ENCODE data around the gene VIT.
A peak's percentile ranks its signal among the peaks of the same experiment; 100 is the strongest.

VIT gene

GRCh38 chr2:36696533-36696932, at the start of gene VIT:
VIT (plus strand) TSS chr2:36696707; CDS start chr2:36716371, 19,664 bp downstream.
- DNase-seq: no peak

GRCh38 chr2:36650031-36650829, 46.3 kb upstream of the VIT start:
- DNase-seq: peak; percentile 93

- no peak for DNase-seq
These were observed 43.4 kb upstream of the VIT start for GRCh38 chr2:36653155-36653554.

- no peak for DNase-seq
These were observed 42.4 kb upstream of the VIT start for GRCh38 chr2:36653967-36654694.

- no peak for DNase-seq
These were observed 41.1 kb upstream of the VIT start for GRCh38 chr2:36655453-36655852.

GRCh38 chr2:36657703-36658102, 38.8 kb upstream of the VIT start:
- DNase-seq: no peak

GRCh38 chr2:36658277-36658748, 38.2 kb upstream of the VIT start:
- DNase-seq: no peak

- no peak for DNase-seq
These were observed 37.3 kb upstream of the VIT start for GRCh38 chr2:36659218-36659617.

- DNase-seq: peak; percentile 36
These were observed 36.6 kb upstream of the VIT start for GRCh38 chr2:36659872-36660312.

- DNase-seq: no peak
These were observed 33.9 kb upstream of the VIT start for GRCh38 chr2:36662638-36663037.

- DNase-seq: no peak
These were observed 33.2 kb upstream of the VIT start for GRCh38 chr2:36663295-36663694.

- DNase-seq: peak; percentile 79
These were observed 32.4 kb upstream of the VIT start for GRCh38 chr2:36663851-36664695.

- DNase-seq: no peak
These were observed 31.8 kb upstream of the VIT start for GRCh38 chr2:36664696-36665076.

- no peak for DNase-seq
These were observed 28.6 kb upstream of the VIT start for GRCh38 chr2:36667931-36668330.

- no peak for DNase-seq
These were observed 25.5 kb upstream of the VIT start for GRCh38 chr2:36670881-36671595.

- DNase-seq: no peak
These were observed 24.8 kb upstream of the VIT start for GRCh38 chr2:36671731-36672130.

GRCh38 chr2:36672199-36672598, 24.3 kb upstream of the VIT start:
- DNase-seq: peak; percentile 37

GRCh38 chr2:36675579-36676282, 20.8 kb upstream of the VIT start:
- DNase-seq: no peak

- no peak for DNase-seq
These were observed 20.1 kb upstream of the VIT start for GRCh38 chr2:36676364-36676763.

GRCh38 chr2:36677386-36677785, 19.1 kb upstream of the VIT start:
- no peak for DNase-seq

- no peak for DNase-seq
These were observed 18.4 kb upstream of the VIT start for GRCh38 chr2:36677996-36678605.
